Measurements from ENCODE around the gene CCSER1. TPM values are rescaled to one million over a fixed set of nuclear protein-coding genes. Genes with fewer than 3 reads are reported as not detected.

The CCSER1 gene
- total RNA-seq, 1 experiment from 2014 or later: 0.63 TPM

- no peaks in the 10 kb centered on the region for H3K36me3 Mint-ChIP-seq (ENCODE audit: insufficient read depth, unreplicated experiment)
- intact Hi-C loops (cut with micrococcal nuclease): loop anchor here (10.0 kb wide), 1 partner anchor 1050 kb away; no protein-coding TSS in a partner anchor
- no peak for TF ChIP-seq CTCF (IDR thresholded peaks at IDR 0.05; ENCODE audit: unreplicated experiment)
- no peak for DNase-seq (ENCODE audit: unreplicated experiment)
- H3K27ac Mint-ChIP-seq (ENCODE audit: low read depth, unreplicated experiment): no peak overlapping the region
- H3K27me3 Mint-ChIP-seq (ENCODE audit: insufficient read depth, unreplicated experiment): no peaks in the 10 kb centered on the region
- ChIA-PET CTCF (interaction anchor here (1.0 to 2.0 kb wide), 7 partner anchors 8 to 1184 kb away, joined by 3 to 13 read pairs (median 5); no protein-coding TSS in a partner anchor), POLR2A (no interaction called here)
- no peaks in the 10 kb centered on the region for H3K4me1 Mint-ChIP-seq (ENCODE audit: insufficient read depth, unreplicated experiment)
- H3K9me3 Mint-ChIP-seq (ENCODE audit: unreplicated experiment): no peaks in the 10 kb centered on the region
- no TSS peak for BruUV-seq (replicated peaks)
- H3K4me3 Mint-ChIP-seq (ENCODE audit: unreplicated experiment): no peak overlapping the region
Measured at GRCh38 chr4:91114386-91114785, 987.2 kb downstream of the CCSER1 start.

GRCh38 chr4:91116861-91117260 lies 989.7 kb downstream of the CCSER1 start:
- DNase-seq (ENCODE audit: unreplicated experiment): peak; percentile 27
- Mint-ChIP-seq H3K4me1 (ENCODE audit: insufficient read depth, unreplicated experiment) (no peaks in the 10 kb centered on the region), H3K9me3 (ENCODE audit: unreplicated experiment) (no peaks in the 10 kb centered on the region), H3K27me3 (ENCODE audit: insufficient read depth, unreplicated experiment) (no peaks in the 10 kb centered on the region), H3K36me3 (ENCODE audit: insufficient read depth, unreplicated experiment) (no peaks in the 10 kb centered on the region), H3K4me3 (ENCODE audit: unreplicated experiment) (no peak overlapping the region), H3K27ac (ENCODE audit: low read depth, unreplicated experiment) (no peak overlapping the region)
- no TSS peak for BruUV-seq (replicated peaks)
- POLR2A ChIA-PET: interaction anchor here (0.6 to 0.8 kb wide), 2 partner anchors 175 to 796 kb away, joined by 3 read pairs; no protein-coding TSS in a partner anchor
- peak; percentile 32 for TF ChIP-seq CTCF (IDR thresholded peaks at IDR 0.05; ENCODE audit: unreplicated experiment)
- CTCF ChIA-PET: interaction anchor here (0.6 to 2.2 kb wide), 3 partner anchors 12 to 698 kb away, joined by 3 to 11 read pairs (median 3); no protein-coding TSS in a partner anchor
- intact Hi-C loops (cut with micrococcal nuclease): loop anchor here (2.0 to 10.0 kb wide), 2 partner anchors 698 to 1048 kb away; no protein-coding TSS in a partner anchor

- Mint-ChIP-seq H3K4me3 (ENCODE audit: unreplicated experiment) (no peak overlapping the region), H3K4me1 (ENCODE audit: insufficient read depth, unreplicated experiment) (no peaks in the 10 kb centered on the region), H3K36me3 (ENCODE audit: insufficient read depth, unreplicated experiment) (no peaks in the 10 kb centered on the region), H3K27ac (ENCODE audit: low read depth, unreplicated experiment) (no peak overlapping the region), H3K9me3 (ENCODE audit: unreplicated experiment) (no peaks in the 10 kb centered on the region), H3K27me3 (ENCODE audit: insufficient read depth, unreplicated experiment) (no peaks in the 10 kb centered on the region)
- ChIA-PET POLR2A (no interaction called here), CTCF (no interaction called here)
- BruUV-seq (replicated peaks): no TSS peak
- no peak for TF ChIP-seq CTCF (IDR thresholded peaks at IDR 0.05; ENCODE audit: unreplicated experiment)
- intact Hi-C loops (cut with micrococcal nuclease): loop anchor here (10.0 kb wide), 1 partner anchor 1046 kb away; no protein-coding TSS in a partner anchor
- DNase-seq (ENCODE audit: unreplicated experiment): no peak
Measured at GRCh38 chr4:91118597-91118996, 991.4 kb downstream of the CCSER1 start.

GRCh38 chr4:91123742-91124141 lies 996.5 kb downstream of the CCSER1 start:
- no peaks in the 10 kb centered on the region for H3K4me1 Mint-ChIP-seq (ENCODE audit: insufficient read depth, unreplicated experiment)
- CTCF ChIA-PET: interaction anchor here (0.5 to 2.2 kb wide), 3 partner anchors 10 to 1268 kb away, joined by 3 to 7 read pairs (median 4); no protein-coding TSS in a partner anchor
- H3K4me3 Mint-ChIP-seq (ENCODE audit: unreplicated experiment): no peak overlapping the region
- no peak for TF ChIP-seq CTCF (IDR thresholded peaks at IDR 0.05; ENCODE audit: unreplicated experiment)
- POLR2A ChIA-PET: no interaction called here
- DNase-seq (ENCODE audit: unreplicated experiment): no peak
- BruUV-seq (replicated peaks): no TSS peak
- no peak overlapping the region for H3K27ac Mint-ChIP-seq (ENCODE audit: low read depth, unreplicated experiment)
- no peaks in the 10 kb centered on the region for H3K27me3 Mint-ChIP-seq (ENCODE audit: insufficient read depth, unreplicated experiment)
- H3K36me3 Mint-ChIP-seq (ENCODE audit: insufficient read depth, unreplicated experiment): no peaks in the 10 kb centered on the region
- intact Hi-C loops (cut with micrococcal nuclease): no loop called here
- H3K9me3 Mint-ChIP-seq (ENCODE audit: unreplicated experiment): no peaks in the 10 kb centered on the region

All from MCF 10A (cell line).